PFSK-1 (cell line): ENCODE measurements around the gene PCSK1N.

Source experiments
- FOXP2 ChIP-seq: optimal IDR thresholded peaks from 2 replicates; pipeline ENCODE3; 2011; ENCODE audit warnings: borderline replicate concordance, control low read depth, inconsistent platforms; ENCODE audit not compliant: insufficient read depth; ENCODE audit errors: extremely low read length, extremely low read depth
- POLR2AphosphoS5 ChIP-seq: IDR thresholded peaks from 2 replicates; pipeline ENCODE4 v1.6.1; 2012; ENCODE audit warnings: low read depth, mild to moderate bottlenecking, control low read depth, low read length, moderate library complexity
- REST ChIP-seq, 2 experiments: IDR thresholded peaks; 2 replicates each; pipeline versions ENCODE4 v1.6.1 to v1.8.0; 2011 to 2012; ENCODE audit warnings: low read depth in 2 of 2, low read length in 2 of 2, control low read depth in 1 of 2, inconsistent platforms in 1 of 2, mild to moderate bottlenecking in 1 of 2, moderate library complexity in 1 of 2; ENCODE audit not compliant: insufficient read depth in 1 of 2
- SIN3A ChIP-seq: IDR thresholded peaks from 2 replicates; pipeline ENCODE4 v1.6.1; 2012; ENCODE audit warnings: mild to moderate bottlenecking, low read length, moderate library complexity, borderline replicate concordance; ENCODE audit not compliant: insufficient read depth
- TAF1 ChIP-seq: IDR thresholded peaks from 2 replicates; pipeline ENCODE4 v1.6.1; 2012; ENCODE audit warnings: low read length, control low read depth, borderline replicate concordance; ENCODE audit not compliant: insufficient read depth

PCSK1N gene

DNA sequence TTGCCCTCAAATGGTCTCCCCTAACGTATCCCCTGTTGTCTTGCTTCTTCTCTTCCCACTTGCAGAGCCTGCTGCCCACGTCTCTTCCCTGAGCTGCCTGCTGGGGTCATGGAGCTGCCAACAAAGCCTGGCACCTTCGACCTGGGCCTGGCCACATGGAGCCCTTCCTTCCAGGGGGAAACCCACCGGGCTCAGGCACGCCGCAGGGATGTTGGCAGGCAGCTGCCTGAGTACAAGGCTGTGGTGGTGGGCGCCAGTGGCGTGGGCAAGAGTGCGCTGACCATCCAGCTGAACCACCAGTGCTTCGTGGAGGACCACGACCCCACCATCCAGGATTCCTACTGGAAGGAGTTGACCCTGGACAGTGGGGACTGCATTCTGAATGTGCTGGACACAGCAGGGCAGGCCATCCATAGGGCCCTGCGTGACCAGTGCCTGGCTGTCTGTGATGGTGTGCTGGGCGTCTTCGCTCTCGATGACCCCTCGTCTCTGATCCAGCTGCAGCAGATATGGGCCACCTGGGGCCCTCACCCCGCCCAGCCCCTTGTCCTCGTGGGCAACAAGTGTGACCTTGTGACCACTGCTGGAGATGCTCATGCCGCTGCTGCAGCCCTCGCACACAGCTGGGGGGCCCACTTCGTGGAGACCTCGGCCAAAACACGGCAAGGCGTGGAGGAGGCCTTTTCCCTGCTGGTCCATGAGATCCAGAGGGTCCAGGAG, 6.2 kb downstream of the PCSK1N start:
- no peak for TF ChIP-seq REST (IDR thresholded peaks at IDR 0.05; ENCODE audit: insufficient read depth in 1 of 2, low read depth in 2 of 2, low read length in 2 of 2)
- TF ChIP-seq FOXP2 = no peak
- TF ChIP-seq SIN3A = no peak
- TF ChIP-seq POLR2AphosphoS5 = no peak
- TF ChIP-seq TAF1 = no peak

DNA sequence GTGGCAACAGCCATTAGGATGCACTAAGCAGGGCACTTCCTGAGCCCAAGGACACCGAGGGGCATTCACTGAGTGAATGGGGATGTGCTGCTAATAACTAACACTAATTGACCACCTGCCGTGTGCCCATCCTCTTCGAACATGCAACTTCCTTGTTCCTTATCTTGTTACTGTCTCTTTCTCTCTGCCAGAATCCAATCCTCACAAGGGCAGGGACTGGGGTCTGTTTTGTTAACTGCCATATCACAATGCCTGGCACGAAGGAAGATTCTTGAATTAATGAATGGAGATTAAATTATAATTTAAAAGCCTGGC, 7.8 kb downstream of the PCSK1N start:
- no peak for TF ChIP-seq POLR2AphosphoS5

DNA sequence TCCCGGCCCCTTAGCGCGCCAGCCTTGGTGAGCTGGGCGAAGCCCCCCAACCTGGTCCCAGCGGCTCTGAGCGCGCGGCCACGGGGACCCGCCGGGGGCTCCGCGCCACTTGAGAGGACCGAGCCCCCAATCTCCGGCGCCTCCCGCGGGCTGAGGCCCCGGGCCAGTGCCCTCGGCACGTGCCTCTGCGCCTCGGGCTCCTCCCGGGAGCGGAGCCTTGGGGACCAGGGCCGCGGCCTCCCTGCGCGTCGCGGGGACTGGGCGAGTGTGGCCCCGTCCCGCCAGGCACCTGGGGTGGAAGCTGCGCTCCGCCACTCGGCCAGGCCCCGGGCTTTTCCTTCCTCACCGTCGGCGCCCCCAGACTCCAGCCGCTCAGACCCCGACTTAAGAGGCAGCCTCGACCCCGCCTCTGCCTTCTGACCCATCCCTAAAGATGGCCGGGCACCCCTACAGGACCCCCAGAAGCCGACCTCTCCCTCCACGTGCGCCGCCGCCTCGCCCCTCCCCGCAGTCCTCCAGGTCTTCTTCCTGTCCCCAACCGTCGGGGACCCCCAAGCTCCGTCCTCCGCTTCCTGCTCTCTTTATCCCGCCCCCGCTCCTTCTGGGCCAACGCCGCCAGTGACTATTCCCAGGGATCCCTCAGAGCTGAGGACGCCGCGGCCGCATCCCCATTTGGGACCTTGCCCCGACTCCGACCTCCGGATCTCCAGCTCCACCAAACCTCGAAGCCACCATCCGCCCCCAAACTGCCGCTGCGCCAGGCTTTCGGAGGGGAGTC, 8.3 kb downstream of the PCSK1N start:
- TF ChIP-seq FOXP2 (no peak), REST (IDR thresholded peaks at IDR 0.05; ENCODE audit: insufficient read depth in 1 of 2, low read depth in 2 of 2, low read length in 2 of 2) (no peak), TAF1 (no peak), POLR2AphosphoS5 (no peak), SIN3A (no peak)

DNA sequence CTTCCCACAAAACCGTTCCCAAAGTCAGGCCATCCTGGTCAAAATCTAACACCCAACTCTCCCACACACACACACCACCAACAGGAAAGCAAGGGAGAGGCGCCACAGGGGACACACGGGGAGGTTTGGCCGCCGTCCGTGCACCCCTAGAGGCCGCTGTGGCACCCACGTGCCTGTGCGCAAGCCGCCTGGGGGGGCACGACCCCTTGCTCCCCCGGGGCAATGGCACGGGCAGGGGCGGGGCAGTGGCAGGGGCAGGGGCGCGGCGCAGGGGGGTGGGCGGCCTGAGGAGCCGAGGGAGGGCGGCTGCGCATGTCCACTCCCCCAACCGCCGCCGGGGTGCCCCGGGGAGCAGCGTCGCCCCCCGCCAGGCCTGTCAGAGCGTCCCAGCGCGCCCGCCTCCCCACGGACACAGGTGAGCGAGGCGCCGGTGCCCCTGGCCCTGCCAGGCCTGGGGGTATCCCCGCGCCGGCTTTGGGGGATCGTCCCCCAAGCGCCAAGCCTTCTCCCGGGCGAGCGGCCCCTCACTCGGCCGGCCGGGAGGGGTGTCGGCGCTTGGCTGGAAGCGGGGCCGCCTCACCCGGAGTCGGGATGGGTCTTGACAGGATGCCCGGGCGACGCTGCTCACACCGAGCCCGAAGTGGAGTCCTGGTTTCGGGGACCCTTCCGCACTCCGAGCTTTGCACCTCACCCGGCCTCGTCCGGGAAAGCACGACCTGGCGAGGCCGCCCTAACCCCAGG, 9.1 kb downstream of the PCSK1N start, which contains the start of gene ERAS:
Gene ERAS (plus strand): TSS at position 379 of the 741 bp plus-strand sequence. CDS start 2,611 bp downstream, outside the sequence.
- TF ChIP-seq FOXP2 (no peak), POLR2AphosphoS5 (no peak), SIN3A (no peak), REST (IDR thresholded peaks at IDR 0.05; ENCODE audit: insufficient read depth in 1 of 2, low read depth in 2 of 2, low read length in 2 of 2) (no peak), TAF1 (no peak)

DNA sequence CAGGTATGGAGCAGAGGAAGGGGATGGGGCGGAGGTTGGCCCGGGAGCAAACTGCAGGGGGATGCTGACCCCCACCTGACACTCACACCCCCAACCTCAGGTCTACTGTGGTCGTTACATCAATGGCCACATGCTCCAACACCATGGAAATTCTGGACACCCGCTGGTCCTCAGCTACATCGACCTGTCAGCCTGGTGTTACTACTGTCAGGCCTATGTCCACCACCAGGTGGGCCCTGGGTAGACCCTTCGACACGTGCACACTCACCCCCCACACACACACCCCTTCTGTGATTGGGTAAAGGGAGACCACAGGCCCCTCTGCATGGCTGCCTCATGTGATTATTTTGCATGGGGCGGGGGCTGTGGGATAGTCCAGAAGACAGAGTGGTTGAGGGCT, 11.3 kb downstream of the PCSK1N start:
- TF ChIP-seq TAF1 = no peak
- TF ChIP-seq SIN3A = no peak
- no peak for TF ChIP-seq REST (IDR thresholded peaks at IDR 0.05; ENCODE audit: insufficient read depth in 1 of 2, low read depth in 2 of 2, low read length in 2 of 2)
- TF ChIP-seq POLR2AphosphoS5 = no peak
- TF ChIP-seq FOXP2 = no peak
